PC-9 (cell line): Measurements from ENCODE around the gene SLC38A10. TPM values are rescaled to one million over a fixed set of nuclear protein-coding genes. Genes with fewer than 3 reads are reported as not detected.

Experiments
- BruUV-seq: library from RNA; stranded (reverse); fragments of 400-500 nt; replicated peaks from 2 replicates; lab custom pipeline; 2021; lab: Mats Ljungman, UMichigan
- CTCF ChIA-PET: fragments of 300-600 bp; sonication (Branson Sonifier 250); formaldehyde crosslinking; loops from one replicate; lab custom pipeline; 2022; ENCODE audit warnings: antibody characterized with exemption; lab: Charles Lee
- POLR2A ChIA-PET: fragments of 300-600 bp; sonication (Branson Sonifier 250); formaldehyde crosslinking; loops from one replicate; lab custom pipeline; 2022; ENCODE audit warnings: antibody characterized with exemption; ENCODE audit not compliant: unreplicated experiment; lab: Charles Lee
- DNase-seq, 2 experiments: peaks; one replicate each; pipeline versions ENCODE4 v3.0.0 to v3.0.0-alpha.2; 2015 to 2022; ENCODE audit warnings: mixed read lengths in 1 of 2
- H2AFZ ChIP-seq: fragments of 200-600 bp; sonication (generic); 2 replicates; pipeline ENCODE4 v1.8.1; 2017; ENCODE audit warnings: antibody characterized with exemption
- H3F3A ChIP-seq: fragments of 200-600 bp; sonication (generic); 2 replicates; pipeline ENCODE4 v1.8.1; 2017; ENCODE audit warnings: antibody characterized with exemption, mild to moderate bottlenecking, low read depth; ENCODE audit not compliant: insufficient read depth
- H3K27ac ChIP-seq: fragments of 200-600 bp; sonication (generic); 2 replicates; pipeline ENCODE4 v1.6.1; 2016; ENCODE audit warnings: mixed run types
- H3K27me3 ChIP-seq: fragments of 200-600 bp; sonication (generic); 2 replicates; pipeline ENCODE4 v1.6.1; 2016; ENCODE audit warnings: low read depth, mixed run types; ENCODE audit not compliant: insufficient read depth
- H3K36me3 ChIP-seq: fragments of 200-600 bp; sonication (generic); 2 replicates; pipeline ENCODE4 v1.6.1; 2016; ENCODE audit warnings: low read depth, mixed run types
- H3K4me1 ChIP-seq: fragments of 200-600 bp; sonication (generic); replicated peaks from 2 replicates; pipeline ENCODE4 v1.6.1; 2016; ENCODE audit warnings: mixed run types; ENCODE audit not compliant: insufficient read depth
- H3K4me2 ChIP-seq: fragments of 200-600 bp; sonication (generic); 2 replicates; pipeline ENCODE4 v1.6.1; 2017; ENCODE audit warnings: mixed run types
- H3K4me3 ChIP-seq: fragments of 200-600 bp; sonication (generic); 2 replicates; pipeline ENCODE4 v1.6.1; 2016; ENCODE audit warnings: mixed run types
- H3K79me2 ChIP-seq: fragments of 200-600 bp; sonication (generic); 2 replicates; pipeline ENCODE4 v1.6.1; 2017; ENCODE audit warnings: low read depth, mixed run types
- H3K9me2 ChIP-seq: fragments of 200-600 bp; sonication (generic); 2 replicates; pipeline ENCODE4 v1.8.1; 2017; ENCODE audit warnings: mild to moderate bottlenecking; ENCODE audit not compliant: insufficient read depth
- H3K9me3 ChIP-seq: fragments of 200-600 bp; sonication (generic); 2 replicates; pipeline ENCODE4 v1.8.1; 2016; ENCODE audit warnings: low read depth; ENCODE audit not compliant: insufficient read depth
- H4K20me1 ChIP-seq: fragments of 200-600 bp; sonication (generic); 2 replicates; pipeline ENCODE4 v1.8.1; 2017; ENCODE audit not compliant: insufficient read depth
- EZH2 ChIP-seq: fragments of 200-600 bp; sonication (generic); IDR thresholded peaks from 2 replicates; pipeline ENCODE4 v1.8.0; 2017; ENCODE audit warnings: antibody characterized with exemption, low read depth
- intact Hi-C: fragments of 100-400 bp; cut with micrococcal nuclease; formaldehyde crosslinking; loops from one replicate; pipeline ENCODE4 v1.10.0; 2022; ENCODE audit not compliant: unreplicated experiment
- total RNA-seq: library from RNA; stranded (reverse); gene quantifications from 2 replicates; pipeline ENCODE4 v1.2.3, GENCODE V29; 2021
- TF ChIP-seq, protein P1 (sequence below): fragments of 200-600 bp; sonication (generic); conservative IDR thresholded peaks from 2 replicates; pipeline ENCODE4 v1.6.1; 2017; ENCODE audit warnings: mixed run types, antibody characterized with exemption, mild to moderate bottlenecking, moderate library complexity

SLC38A10 gene
- total RNA-seq, 1 experiment from 2014 or later, result 127 TPM

DNA sequence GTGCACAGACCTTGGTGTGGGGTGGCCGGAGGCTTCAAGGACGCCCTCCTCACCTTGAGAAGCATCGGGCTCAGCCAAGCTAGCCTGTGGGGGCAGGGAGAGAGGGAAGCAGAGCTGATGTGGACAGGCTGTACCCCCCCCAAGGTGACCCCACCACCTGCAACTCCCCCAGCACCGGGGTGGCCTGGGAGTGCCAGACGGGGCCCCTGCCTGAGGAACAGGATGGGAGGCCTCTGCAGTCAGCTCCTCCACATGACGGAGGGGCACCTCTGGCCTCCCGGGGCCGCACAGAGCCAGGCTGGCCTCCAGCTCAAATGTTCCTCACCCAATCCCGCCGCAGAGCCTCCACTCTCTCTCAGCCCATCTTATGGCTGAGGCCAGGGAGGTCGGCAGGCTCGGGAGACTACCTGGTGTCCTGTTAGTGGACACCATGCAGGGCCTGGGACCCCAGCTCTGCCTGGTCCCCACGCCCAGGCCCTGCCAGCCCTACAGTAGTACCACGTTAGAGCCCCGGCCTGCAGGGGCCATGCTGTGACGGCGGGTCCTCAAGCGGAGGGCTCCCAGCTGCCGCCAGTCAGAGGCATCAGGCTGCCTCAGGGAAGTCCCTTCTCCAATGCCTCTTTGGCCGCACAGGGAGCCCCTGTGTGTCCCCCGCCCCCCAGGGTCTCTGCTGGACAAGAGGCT is 19.4 kb upstream of the SLC38A10 start:
- DNase-seq, result no peak
- intact Hi-C loops, result no loop called here
- no peak for TF ChIP-seq EZH2
- TF ChIP-seq, protein P1, sequence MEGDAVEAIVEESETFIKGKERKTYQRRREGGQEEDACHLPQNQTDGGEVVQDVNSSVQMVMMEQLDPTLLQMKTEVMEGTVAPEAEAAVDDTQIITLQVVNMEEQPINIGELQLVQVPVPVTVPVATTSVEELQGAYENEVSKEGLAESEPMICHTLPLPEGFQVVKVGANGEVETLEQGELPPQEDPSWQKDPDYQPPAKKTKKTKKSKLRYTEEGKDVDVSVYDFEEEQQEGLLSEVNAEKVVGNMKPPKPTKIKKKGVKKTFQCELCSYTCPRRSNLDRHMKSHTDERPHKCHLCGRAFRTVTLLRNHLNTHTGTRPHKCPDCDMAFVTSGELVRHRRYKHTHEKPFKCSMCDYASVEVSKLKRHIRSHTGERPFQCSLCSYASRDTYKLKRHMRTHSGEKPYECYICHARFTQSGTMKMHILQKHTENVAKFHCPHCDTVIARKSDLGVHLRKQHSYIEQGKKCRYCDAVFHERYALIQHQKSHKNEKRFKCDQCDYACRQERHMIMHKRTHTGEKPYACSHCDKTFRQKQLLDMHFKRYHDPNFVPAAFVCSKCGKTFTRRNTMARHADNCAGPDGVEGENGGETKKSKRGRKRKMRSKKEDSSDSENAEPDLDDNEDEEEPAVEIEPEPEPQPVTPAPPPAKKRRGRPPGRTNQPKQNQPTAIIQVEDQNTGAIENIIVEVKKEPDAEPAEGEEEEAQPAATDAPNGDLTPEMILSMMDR, result no peak
- no peak overlapping the region for H3K27ac ChIP-seq
- ChIA-PET POLR2A (no interaction called here), CTCF (no interaction called here)
- H3K4me3 ChIP-seq, result no peak overlapping the region
- H3K27me3 ChIP-seq, result no peaks in the 10 kb centered on the region
- H3K4me2 ChIP-seq, result no peak overlapping the region
- no peak overlapping the region for H2AFZ ChIP-seq
- no peaks in the 10 kb centered on the region for H3K9me2 ChIP-seq
- no peaks in the 10 kb centered on the region for H3K9me3 ChIP-seq
- H3F3A ChIP-seq, result peaks cover 2% of the 10 kb centered on the region; the same call in 1 of the 2 replicates
- H3K79me2 ChIP-seq, result no peaks in the 10 kb centered on the region
- H3K36me3 ChIP-seq, result no peaks in the 10 kb centered on the region
- no TSS peak for BruUV-seq
- H4K20me1 ChIP-seq, result no peaks in the 10 kb centered on the region
- peaks cover 8% of the 10 kb centered on the region for H3K4me1 ChIP-seq

DNA sequence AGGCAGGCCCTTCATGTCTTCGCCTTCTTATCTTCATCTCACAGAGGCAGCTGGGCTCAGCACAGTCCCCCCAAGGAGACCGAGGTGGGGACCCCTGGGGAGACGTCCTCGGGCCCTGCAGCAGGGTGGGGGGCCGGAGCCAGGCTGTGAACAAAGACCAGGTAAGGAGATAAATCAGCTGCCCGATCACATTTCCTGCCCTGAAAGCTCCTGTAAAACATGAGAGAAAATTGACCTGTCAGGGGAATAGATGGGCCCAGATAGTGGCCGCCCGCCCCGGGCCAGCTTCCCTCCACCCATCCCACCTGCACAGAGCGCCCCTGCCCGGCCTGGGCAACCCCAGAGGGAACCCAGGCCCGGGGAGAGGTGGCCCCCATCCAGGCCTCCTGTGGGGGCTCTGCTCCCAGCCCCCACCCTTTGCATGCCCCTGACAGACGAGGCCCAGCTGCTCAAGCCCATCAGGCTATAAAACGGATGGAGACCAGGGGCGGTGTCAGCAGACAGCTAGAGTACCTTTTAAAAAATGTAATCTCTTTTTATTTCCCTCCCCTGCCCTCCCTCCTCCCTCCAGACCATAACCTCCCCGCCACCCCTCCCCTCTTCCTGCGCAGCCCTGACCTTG is 18.8 kb upstream of the SLC38A10 start:
- POLR2A ChIA-PET, result no interaction called here
- H2AFZ ChIP-seq, result no peak overlapping the region
- no peak for TF ChIP-seq EZH2
- TF ChIP-seq, protein P1, result no peak
- H3K27me3 ChIP-seq, result no peaks in the 10 kb centered on the region
- DNase-seq, result no peak
- intact Hi-C loops, result no loop called here
- H3K4me1 ChIP-seq, result peaks cover 11% of the 10 kb centered on the region
- H3K79me2 ChIP-seq, result no peaks in the 10 kb centered on the region
- H3K9me2 ChIP-seq, result no peaks in the 10 kb centered on the region
- CTCF ChIA-PET, result no interaction called here
- peaks cover 4% of the 10 kb centered on the region; the same call in 1 of the 2 replicates for H3F3A ChIP-seq
- no peak overlapping the region for H3K4me2 ChIP-seq
- H3K9me3 ChIP-seq, result no peaks in the 10 kb centered on the region
- no peaks in the 10 kb centered on the region for H4K20me1 ChIP-seq
- no TSS peak for BruUV-seq
- no peak overlapping the region for H3K4me3 ChIP-seq
- H3K27ac ChIP-seq, result no peak overlapping the region
- H3K36me3 ChIP-seq, result no peaks in the 10 kb centered on the region

DNA sequence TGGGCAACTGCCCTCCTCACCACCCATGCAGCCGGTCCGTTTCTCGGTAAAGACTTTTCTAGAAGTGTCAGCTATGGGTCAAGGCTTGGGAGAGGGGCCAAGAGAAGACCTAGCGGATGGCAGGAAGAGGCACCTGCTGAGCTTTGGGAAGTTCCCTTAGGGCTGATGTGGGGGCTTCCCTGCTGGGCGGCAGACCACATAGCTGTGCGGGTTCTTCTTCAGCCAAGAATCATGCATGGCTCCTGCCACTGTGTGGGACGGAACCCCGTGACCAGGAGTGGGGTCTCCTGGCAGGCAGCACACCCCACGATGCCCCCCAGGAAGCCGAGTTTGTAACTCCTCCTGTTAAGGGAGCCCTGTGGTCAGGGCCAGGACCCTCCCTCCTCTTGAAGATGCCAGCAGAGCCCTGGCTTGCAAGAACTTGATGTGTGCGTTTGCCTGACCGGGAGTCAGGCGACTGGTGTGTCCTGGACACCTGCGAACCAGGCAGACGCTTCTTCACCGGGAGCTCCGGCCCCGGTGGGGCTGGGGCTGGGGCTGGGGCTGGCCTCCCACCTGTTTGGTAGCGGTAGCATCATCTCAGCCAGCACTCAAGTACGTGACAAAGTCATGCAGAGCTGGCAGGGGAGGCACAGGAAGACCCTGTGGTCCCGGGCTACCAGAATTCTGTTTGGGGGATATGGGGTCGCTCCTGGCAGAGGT is 17.7 kb upstream of the SLC38A10 start:
- TF ChIP-seq, protein P1, result no peak
- TF ChIP-seq EZH2, result no peak
- H3K79me2 ChIP-seq, result no peaks in the 10 kb centered on the region
- no peaks in the 10 kb centered on the region for H3K27me3 ChIP-seq
- H3K4me1 ChIP-seq, result peaks cover 11% of the 10 kb centered on the region
- no peak overlapping the region for H3K4me2 ChIP-seq
- DNase-seq, result no peak
- no peaks in the 10 kb centered on the region for H4K20me1 ChIP-seq
- H3K9me3 ChIP-seq, result no peaks in the 10 kb centered on the region
- H3K36me3 ChIP-seq, result no peaks in the 10 kb centered on the region
- no peaks in the 10 kb centered on the region for H3K9me2 ChIP-seq
- H3K27ac ChIP-seq, result no peak overlapping the region
- no peak overlapping the region for H2AFZ ChIP-seq
- POLR2A ChIA-PET, result no interaction called here
- intact Hi-C loops, result no loop called here
- peaks cover 15% of the 10 kb centered on the region; the same call in 1 of the 2 replicates for H3F3A ChIP-seq
- BruUV-seq, result no TSS peak
- no peak overlapping the region for H3K4me3 ChIP-seq
- CTCF ChIA-PET, result no interaction called here
